Posterior vena cava (tissue), 2 donors: ENCODE results near the gene SPATA3. TPM values are rescaled to one million over a fixed set of nuclear protein-coding genes. Genes with fewer than 3 reads are reported as not detected.
"Not testable (repeated sequence)": the region's sequence is repeated elsewhere in the genome, so short reads cannot be mapped to it uniquely, and the experiment has no call there.

Source experiments
- DNase-seq: peaks from one replicate; pipeline ENCODE4 v3.0.0-alpha.2; 2020; ENCODE audit warnings: low spot score
- intact Hi-C, 2 donors: fragments of 100-400 bp; cut with DNase I; formaldehyde crosslinking; loops; one replicate each; pipeline versions ENCODE4 v1.14.1 to v1.14.2; 2022 to 2023
- total RNA-seq, 2 donors: library from RNA; stranded (reverse); fragmentation: NEBNext Ultra II Directional; extraction: Animal tissue kit (Norgen Biotek cat#: 25700); gene quantifications; one replicate each; pipeline ENCODE4 v1.2.1, GENCODE V29; 2021
- donor health status: DM: yes; HTN: yes; CAD: no.
- donor health status: DM: yes; HTN: yes; CAD: no.

SPATA3 gene
- total RNA-seq, 2 donors from 2014 or later = not detected

DNA sequence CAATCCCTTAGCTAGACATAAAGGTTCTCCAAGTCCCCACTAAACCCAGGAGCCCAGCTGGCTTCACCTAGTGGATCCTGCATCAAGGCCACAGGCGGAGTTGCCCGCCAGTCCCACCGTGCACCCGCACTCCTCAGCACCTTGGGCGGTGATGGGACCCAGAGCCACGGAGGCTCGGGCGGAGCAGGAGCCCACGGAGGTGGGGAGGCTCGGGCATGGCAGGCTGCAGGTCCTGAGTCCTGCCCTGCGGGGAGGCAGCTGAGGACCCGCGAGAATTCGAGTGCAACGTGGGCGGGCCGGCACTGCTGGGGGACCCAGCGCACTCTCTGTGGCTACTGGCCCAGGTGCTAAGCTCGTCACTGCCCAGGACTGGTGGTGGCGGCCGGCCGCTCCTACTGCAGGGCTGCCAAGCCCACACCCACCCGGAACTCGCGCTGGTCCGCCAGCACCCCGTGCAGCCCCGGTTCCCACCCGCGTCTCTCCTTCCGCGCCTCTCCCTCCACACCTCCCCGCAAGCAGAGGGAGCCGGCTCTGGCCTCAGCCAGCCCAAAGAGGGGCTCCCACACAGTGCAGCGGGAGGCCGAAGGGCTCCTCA is 31.7 kb upstream of the SPATA3 start:
- no peak for DNase-seq
- intact Hi-C loops = no loop called here

GRCh38 chr2:230967113-230967512 is 28.8 kb upstream of the SPATA3 start:
- no peak for DNase-seq
- intact Hi-C loops = no loop called here

GRCh38 chr2:230968314-230968713 is 27.6 kb upstream of the SPATA3 start:
- DNase-seq, intact Hi-C loops: not testable (repeated sequence)

GRCh38 chr2:230968921-230969658 is 26.8 kb upstream of the SPATA3 start:
- DNase-seq = no peak
- intact Hi-C loops = no loop called here

DNA sequence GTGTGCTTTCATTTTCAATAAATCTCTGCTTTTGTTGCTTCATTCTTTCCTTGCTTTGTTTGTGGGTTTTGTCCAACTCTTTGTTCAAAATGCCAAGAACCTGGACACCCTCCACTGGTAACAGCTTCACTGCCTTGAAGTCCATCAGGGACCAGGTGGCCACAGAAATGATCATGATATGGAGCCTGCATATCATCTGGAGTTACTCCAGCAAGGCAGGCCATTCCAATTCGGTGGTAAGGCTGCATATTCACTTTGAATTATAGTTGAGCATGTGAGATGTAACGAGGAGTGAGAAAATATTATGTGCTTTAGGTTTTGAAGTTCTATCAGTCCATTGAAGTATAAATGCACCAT is 26.3 kb upstream of the SPATA3 start:
- DNase-seq = no peak
- intact Hi-C loops = no loop called here

DNA sequence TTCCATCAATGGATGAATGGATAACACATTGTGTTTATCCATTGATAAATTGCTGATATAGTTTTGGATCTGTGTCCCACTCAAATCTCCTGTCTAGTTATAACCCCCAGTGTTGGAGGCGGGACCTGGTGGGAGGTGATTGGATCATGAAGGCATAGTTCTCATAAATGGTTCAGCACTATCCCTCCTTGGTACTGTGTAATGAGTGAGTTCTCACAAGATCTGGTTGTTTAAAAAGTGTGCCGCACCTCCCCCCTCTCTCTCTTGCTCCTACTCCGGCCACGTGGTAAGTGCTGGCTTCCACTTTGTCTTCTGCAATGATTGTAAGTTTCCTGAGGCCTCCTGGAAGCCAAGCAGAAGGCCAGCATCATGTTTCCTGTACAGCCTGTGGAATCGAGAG is 23.9 kb upstream of the SPATA3 start:
- DNase-seq = no peak
- intact Hi-C loops = no loop called here

DNA sequence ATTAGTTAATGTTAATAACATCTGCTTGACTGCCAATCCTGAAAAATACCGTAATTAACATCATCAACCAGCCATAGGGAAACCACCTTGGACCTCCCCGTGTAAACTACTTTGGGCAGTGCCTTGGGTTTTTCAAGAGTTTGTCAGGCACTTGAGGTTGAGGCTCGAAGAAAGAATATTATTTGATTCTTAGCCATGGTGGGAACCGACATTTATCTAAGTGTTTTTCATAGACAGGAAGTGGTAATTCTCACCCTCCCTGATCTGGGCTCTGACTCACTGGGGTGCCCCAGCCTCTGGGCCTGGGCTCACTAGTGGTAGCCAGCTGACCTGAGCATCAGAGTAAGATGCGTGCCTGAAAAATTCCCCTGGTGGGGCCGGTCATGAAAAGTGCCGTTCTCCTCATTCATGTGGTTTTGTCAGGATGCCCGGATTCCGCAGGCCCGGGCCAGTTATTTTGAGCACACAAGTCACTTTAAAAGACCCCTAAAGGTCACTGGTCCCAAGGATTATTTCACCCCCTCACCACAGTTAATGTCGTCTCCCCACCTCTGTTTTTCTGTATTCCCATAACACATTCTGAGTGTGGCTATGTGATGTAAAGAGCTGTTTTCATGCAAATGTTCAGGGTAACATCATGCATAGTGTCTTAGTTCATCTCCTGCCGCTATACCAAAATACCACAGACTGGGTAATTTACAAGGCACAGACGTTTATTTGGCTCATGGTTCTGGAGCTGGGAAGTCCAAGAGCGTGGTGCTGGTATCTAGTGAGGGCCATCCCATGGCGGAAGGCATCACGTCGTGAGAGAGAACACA is 21.6 kb upstream of the SPATA3 start:
- DNase-seq = no peak
- intact Hi-C loops = no loop called here

- intact Hi-C loops = no loop called here
- DNase-seq = no peak
Observed at GRCh38 chr2:230975927-230976326, 20.0 kb upstream of the SPATA3 start.

DNA sequence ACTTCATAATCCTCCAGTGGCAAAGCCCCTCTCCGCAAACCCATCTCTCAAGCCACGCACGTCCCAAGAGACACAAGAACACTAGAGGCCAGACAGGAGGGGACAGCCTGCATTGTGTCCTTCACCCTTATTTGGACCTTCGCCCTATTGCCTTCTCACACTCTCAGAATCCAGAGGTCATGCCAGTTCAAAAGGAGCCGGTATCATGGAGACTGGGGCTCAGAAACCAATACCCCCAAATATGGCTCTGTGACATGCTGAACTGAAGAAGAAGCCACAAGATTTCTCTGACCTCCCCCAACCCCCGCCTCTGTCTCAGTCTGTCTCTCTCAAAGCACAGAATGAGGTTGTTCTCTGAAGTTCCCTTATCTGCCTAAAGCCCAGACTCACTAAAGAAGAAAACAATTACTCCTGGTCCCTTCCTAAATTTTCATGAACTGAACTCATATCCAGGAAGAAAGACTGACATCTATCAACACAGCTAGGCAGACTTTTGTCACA is 19.2 kb upstream of the SPATA3 start:
- intact Hi-C loops = no loop called here
- DNase-seq = no peak

- intact Hi-C loops = loop anchor here (5.0 to 10.0 kb wide), 2 partner anchors 76 to 797 kb away; no protein-coding TSS in a partner anchor
- no peak for DNase-seq
Observed at GRCh38 chr2:230980468-230980867, 15.5 kb upstream of the SPATA3 start.

GRCh38 chr2:230981704-230982103 is 14.2 kb upstream of the SPATA3 start:
- no peak for DNase-seq
- intact Hi-C loops = loop anchor here (5.0 to 10.0 kb wide), 2 partner anchors 77 to 796 kb away; no protein-coding TSS in a partner anchor

- intact Hi-C loops = loop anchor here (5.0 to 10.0 kb wide), 2 partner anchors 77 to 795 kb away; no protein-coding TSS in a partner anchor
Observed at GRCh38 chr2:230982126-230982525, 13.8 kb upstream of the SPATA3 start.

DNA sequence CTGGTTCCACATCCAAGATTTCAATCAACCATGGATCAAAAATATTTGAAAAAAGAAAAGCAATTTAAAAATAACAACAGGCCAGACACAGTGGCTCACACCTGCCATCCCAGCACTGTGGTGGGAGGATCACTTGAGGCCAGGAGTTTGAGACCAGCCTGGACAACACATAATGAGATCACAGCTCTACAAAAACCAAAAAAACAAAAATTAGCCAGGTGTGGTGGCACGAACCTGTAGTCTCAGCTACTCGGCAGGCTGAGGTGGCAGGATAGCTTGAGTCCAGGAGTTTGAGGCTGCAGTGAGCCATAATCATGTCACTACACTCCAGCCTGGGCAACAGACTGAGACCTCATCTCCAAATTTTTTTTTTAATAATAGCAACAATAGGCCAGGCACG is 13.4 kb upstream of the SPATA3 start:
- no peak for DNase-seq
- intact Hi-C loops = loop anchor here (5.0 to 10.0 kb wide), 2 partner anchors 78 to 795 kb away; no protein-coding TSS in a partner anchor

More at GRCh38 chr2:230982126-230982525, 13.8 kb upstream of the SPATA3 start:
- no peak for DNase-seq

- no peak for DNase-seq
- intact Hi-C loops = loop anchor here (5.0 to 10.0 kb wide), 2 partner anchors 79 to 794 kb away; no protein-coding TSS in a partner anchor
Observed at GRCh38 chr2:230983566-230983965, 12.4 kb upstream of the SPATA3 start.

DNA sequence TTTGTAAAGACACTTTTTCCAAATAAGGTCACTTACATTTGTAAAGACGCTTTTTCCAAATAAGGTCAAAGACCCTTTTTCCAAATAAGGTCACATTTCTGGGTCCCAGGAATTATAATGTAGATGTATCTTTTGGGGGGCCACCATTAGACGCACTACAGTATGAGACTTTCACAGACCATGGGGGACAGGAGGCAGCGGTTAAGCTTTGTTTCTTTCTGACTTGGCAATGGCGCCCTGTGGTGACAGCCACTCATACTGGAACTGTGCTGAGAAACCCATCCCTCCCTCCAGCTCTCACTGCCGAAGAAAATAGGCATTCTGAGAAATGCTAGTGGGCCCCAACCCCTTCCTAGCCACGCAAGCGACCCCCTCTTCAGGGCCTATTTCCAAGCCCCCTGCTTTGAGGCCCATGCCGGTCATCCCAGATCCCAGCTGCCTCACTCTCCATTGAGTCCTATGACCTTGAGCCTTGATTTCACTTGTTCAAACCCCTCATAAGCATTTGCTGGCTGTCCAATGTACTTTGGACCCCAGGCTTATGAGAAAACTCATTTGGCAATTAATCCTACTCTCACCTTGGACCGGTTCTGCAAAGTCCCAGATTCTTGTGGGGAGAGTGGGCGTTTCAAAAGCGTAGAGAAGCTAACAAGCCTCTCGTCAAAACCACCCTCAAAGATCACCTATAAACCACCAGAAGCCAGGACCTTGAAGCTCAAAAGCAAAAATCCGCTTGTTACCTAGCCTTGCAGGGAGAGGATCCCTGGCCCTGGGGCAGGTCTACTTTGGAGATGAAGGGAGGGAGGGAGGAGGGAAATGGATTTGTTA is 11.3 kb upstream of the SPATA3 start:
- intact Hi-C loops = loop anchor here (5.0 to 10.0 kb wide), 4 partner anchors 77 to 793 kb away; no protein-coding TSS in a partner anchor
- DNase-seq = no peak

DNA sequence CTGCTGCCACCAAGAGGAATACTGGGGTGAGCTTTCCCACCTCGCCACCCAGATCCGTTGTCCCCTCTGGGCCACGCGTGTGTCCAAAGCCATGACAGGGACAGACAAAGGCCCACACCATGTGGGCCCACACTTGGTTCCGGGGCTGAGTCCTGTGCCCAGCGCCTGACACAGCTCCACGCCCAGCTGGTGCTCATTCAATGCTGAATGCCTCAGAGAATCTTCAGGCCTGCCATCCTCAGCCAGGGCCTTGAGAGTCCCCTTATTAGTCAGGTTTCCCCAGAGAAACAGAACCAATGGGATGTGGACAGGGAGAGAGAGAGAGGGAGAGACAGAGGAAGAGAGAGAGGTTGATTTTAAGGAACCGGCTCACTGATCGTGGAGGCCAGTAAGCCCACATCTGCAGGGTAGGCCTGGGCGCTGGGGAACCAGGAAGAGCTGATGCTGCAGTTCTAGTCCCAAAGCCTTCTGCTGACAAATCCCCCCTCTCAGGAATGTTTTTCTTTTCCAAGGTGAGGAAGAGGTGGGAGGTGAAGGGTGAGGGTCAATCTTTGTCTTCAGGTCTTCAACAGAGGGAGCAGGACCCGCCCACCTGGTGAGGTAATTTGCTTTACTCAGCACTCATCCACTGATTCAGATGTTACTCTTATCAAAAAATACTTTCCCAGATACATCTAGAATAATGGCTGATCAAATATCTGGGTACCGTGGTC is 10.2 kb upstream of the SPATA3 start:
- intact Hi-C loops = loop anchor here (5.0 to 10.0 kb wide), 3 partner anchors 78 to 158 kb away; no protein-coding TSS in a partner anchor
- no peak for DNase-seq

DNA sequence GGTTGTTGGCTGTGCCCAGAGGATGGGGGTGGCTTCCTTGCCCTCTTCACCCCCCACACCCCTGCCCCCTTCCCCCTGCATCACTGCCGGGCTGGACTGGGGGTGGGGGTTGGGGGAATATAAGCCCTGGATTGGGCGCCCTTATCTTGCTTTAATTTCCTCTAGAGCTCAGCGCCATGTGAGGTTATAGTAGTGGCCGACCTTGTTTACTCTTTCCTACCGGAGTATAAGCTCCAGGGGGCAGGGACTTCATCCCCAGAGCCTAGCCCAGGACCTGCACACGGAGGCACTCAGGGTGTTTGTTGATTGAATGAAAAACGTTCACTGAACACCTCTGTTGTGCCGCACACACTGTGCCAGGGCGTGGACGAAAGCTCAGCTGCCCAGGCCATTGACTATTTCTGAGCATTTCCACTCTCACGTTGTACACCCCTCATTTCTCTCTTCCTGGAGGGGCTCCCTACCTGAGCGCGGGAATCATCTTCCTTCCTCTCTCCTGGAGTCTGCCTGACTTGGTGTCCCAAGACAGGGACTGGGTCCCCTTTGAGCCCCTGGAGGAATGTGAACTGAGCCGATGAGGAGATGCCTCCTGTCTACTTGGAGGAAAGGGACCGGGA is 9.3 kb upstream of the SPATA3 start:
- intact Hi-C loops = loop anchor here (5.0 to 10.0 kb wide), 3 partner anchors 79 to 159 kb away; no protein-coding TSS in a partner anchor
- no peak for DNase-seq
